Esophagus squamous epithelium (tissue), 5 donors: ENCODE measurements around the gene PRMT1. TPM values are rescaled to one million over a fixed set of nuclear protein-coding genes. Genes with fewer than 3 reads are reported as not detected.

Experiments used
- DNase-seq: peaks from one replicate; lab custom pipeline; 2025; lab: John Stamatoyannopoulos, UW
- H3K27ac ChIP-seq, 4 donors: fragments of 200-600 bp; sonication (generic); one replicate each; pipeline ENCODE4 v1.5.1; 2016 to 2019; ENCODE audit warnings: mild to moderate bottlenecking in 1 of 4
- H3K27me3 ChIP-seq, 4 donors: fragments of 200-600 bp; sonication (generic); 1 replicate in 3 of 4; 2 replicates in 1 of 4; pipeline versions ENCODE4 v1.5.1 to v1.6.0; 2017 to 2021; ENCODE audit warnings: antibody characterized with exemption in 1 of 4
- H3K36me3 ChIP-seq, 3 donors: fragments of 200-600 bp; sonication (generic); one replicate each; pipeline ENCODE4 v1.5.1; 2016 to 2019
- H3K4me1 ChIP-seq, 3 donors: fragments of 200-600 bp; sonication (generic); one replicate each; pipeline ENCODE4 v1.5.1; 2017 to 2019
- H3K4me3 ChIP-seq, 4 donors: fragments of 200-600 bp; sonication (generic); 1 replicate in 3 of 4; 2 replicates in 1 of 4; pipeline ENCODE4 v1.5.1; 2016 to 2019; ENCODE audit warnings: mild to moderate bottlenecking in 2 of 4, moderate library complexity in 1 of 4
- H3K9me3 ChIP-seq, 3 donors: fragments of 200-600 bp; sonication (generic); one replicate each; pipeline ENCODE4 v1.5.1; 2016 to 2019
- POLR2A ChIP-seq, 4 donors: fragments of 450-650 bp; IDR thresholded peaks; one replicate each; pipeline ENCODE4 v1.6.1; 2017; ENCODE audit warnings: antibody characterized with exemption in 4 of 4, mild to moderate bottlenecking in 4 of 4, moderate library complexity in 3 of 4
- WGBS, 2 donors: methylation state at CpG; one replicate each; pipeline ENCODE4 v1.1.5; 2018; 5-methylcytosine and 5-hydroxymethylcytosine counted together
- intact Hi-C: fragments of 100-400 bp; cut with DNase I; formaldehyde crosslinking; loops from one replicate; pipeline ENCODE4 v1.15.0; 2022
- total RNA-seq, 4 donors: library from RNA; depleted of rRNA; stranded (reverse); fragments of >200 nt; gene quantifications; one replicate each; pipeline ENCODE4 v1.1.0, GENCODE V29; 2016
- TF ChIP-seq, protein P1 (sequence below), 6 experiments: fragments of 450-650 bp in 4 of 6; fragments of 200-600 bp in 2 of 6; sonication (generic) in 2 of 6; IDR thresholded peaks; one replicate each; pipeline ENCODE4 v1.5.1; 2016 to 2019; ENCODE audit warnings: antibody characterized with exemption in 6 of 6, mild to moderate bottlenecking in 4 of 6, moderate library complexity in 4 of 6
- donor health status: DM: yes; HTN: yes; CAD: no.

PRMT1 gene
- total RNA-seq, 4 donors from 2014 or later = 86.1 to 206 (median 182) TPM

DNA sequence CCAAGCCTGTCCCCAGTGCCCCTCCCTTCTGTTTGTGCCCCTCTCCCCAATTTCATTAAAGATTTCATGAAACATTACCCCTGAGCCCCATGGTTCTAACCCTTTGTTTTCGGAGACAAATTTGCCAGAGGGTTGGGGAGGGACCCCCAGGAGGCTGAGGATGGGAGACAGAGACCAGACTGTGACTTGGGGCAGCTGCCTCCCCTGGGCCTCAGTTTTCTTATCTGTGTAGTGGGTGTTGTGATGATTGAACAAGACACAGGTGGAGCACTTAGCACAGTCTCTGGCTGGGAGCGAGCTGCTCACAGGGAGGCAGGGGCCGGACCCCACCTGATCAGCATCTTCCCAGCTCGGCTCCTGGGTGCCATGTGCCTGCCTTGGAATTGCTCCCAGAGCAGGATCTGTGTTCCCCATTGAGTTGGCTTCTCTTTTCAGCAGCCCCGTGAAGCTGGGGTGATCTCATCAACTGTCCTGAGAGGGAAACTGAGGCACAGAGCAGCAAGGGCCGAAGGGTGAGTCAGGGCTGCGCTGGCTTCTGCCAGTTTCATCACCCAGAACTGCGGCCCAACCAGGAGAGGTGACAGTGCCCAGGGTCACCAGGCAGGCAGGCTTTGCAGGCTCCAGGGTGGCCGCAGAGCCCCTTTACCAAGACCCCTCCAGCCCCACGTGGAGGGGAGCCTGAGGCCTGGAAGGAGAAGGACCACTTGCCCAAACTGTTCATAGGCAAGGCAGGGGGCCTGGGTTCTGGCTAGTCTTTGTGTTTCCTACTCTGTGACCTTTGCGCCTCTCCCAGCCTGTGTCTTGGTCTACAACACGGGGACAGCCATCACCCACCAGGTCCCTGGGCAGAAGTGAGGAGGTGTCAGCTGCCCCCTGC, 18.3 kb upstream of the PRMT1 start:
- Histone ChIP-seq H3K36me3 (peaks cover 54 to 94% (median 79%) of the 10 kb centered on the region in 3 donors), H3K27me3 (no peaks in the 10 kb centered on the region), H3K4me1 (peaks cover 3 to 32% (median 4%) of the 10 kb centered on the region in 3 donors), H3K4me3 (no peak overlapping the region), H3K9me3 (no peaks in the 10 kb centered on the region), H3K27ac (no peak overlapping the region)
- no peak for DNase-seq
- intact Hi-C loops = no loop called here
- WGBS, 2 donors = 89 to 100% methylated on average over 2 to 3 of the region's 12 CpGs
- no peak for TF ChIP-seq POLR2A (IDR thresholded peaks at IDR 0.05)
- TF ChIP-seq, protein P1, sequence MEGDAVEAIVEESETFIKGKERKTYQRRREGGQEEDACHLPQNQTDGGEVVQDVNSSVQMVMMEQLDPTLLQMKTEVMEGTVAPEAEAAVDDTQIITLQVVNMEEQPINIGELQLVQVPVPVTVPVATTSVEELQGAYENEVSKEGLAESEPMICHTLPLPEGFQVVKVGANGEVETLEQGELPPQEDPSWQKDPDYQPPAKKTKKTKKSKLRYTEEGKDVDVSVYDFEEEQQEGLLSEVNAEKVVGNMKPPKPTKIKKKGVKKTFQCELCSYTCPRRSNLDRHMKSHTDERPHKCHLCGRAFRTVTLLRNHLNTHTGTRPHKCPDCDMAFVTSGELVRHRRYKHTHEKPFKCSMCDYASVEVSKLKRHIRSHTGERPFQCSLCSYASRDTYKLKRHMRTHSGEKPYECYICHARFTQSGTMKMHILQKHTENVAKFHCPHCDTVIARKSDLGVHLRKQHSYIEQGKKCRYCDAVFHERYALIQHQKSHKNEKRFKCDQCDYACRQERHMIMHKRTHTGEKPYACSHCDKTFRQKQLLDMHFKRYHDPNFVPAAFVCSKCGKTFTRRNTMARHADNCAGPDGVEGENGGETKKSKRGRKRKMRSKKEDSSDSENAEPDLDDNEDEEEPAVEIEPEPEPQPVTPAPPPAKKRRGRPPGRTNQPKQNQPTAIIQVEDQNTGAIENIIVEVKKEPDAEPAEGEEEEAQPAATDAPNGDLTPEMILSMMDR (IDR thresholded peaks at IDR 0.05) = no peak

DNA sequence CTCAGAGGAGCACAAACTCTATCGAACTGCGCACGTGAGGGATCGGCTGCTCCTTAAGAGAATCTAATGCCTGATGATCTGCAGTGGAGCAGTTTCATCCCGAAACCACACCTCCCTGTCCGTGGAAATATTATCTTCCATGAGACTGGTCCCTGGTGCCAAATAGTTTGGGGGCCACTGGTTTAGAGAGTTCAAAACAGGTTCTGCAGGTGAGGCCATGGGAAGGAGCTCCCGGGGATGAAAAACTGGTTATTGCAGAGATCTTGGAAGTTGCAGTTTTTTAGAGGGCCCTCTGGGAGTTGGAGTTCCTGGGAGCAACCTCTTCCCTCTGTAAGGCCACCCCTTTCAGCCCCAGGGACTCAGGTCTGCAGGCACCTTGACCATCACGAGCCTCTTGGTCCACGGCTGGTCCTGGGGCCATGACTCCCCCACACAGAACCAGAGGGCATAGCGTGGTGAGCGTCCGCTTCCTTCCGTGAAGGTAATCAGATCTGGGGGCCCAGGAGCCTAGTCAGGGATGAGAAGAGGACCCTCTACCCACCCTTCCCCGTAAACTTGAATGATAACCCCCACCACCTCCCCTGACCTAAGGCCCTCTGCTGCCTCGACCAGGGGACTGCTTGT, 16.6 kb upstream of the PRMT1 start:
- no peak for DNase-seq
- WGBS, 2 donors = 72 to 82% methylated on average over 6 to 9 of the region's 15 CpGs
- H3K27me3 ChIP-seq = no peaks in the 10 kb centered on the region
- peaks cover 8 to 45% (median 9%) of the 10 kb centered on the region in 3 donors for H3K4me1 ChIP-seq
- no peak for TF ChIP-seq POLR2A (IDR thresholded peaks at IDR 0.05)
- TF ChIP-seq, protein P1 (IDR thresholded peaks at IDR 0.05) = no peak
- no peaks in the 10 kb centered on the region for H3K9me3 ChIP-seq
- H3K27ac ChIP-seq = no peak overlapping the region
- H3K4me3 ChIP-seq = no peak overlapping the region
- intact Hi-C loops = no loop called here
- peaks cover 42 to 77% (median 64%) of the 10 kb centered on the region in 3 donors for H3K36me3 ChIP-seq

DNA sequence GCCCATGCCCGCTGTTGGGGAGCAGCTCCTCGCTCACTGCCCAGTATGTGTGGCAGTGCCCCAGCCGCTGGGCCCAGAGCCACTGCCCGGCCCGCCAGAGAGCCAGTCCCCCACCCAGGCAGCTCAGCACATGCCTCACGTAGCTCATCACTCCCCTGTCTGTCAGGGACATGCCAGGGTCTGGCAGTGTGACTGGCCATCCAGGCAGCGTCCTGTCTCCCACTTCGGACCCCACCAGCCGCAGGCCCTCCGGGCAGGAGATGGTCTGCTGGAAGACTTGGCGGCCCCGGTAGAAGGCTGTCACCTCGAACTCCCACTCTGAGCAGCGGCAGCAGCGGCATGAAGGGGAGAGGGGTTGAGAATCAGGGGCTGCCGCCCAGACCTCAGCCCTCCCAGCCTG, 15.1 kb upstream of the PRMT1 start:
- Histone ChIP-seq H3K9me3 (no peaks in the 10 kb centered on the region), H3K36me3 (peaks cover 28 to 62% (median 48%) of the 10 kb centered on the region in 3 donors), H3K27me3 (no peaks in the 10 kb centered on the region), H3K27ac (no peak overlapping the region), H3K4me1 (peaks cover 16 to 57% (median 18%) of the 10 kb centered on the region in 3 donors), H3K4me3 (no peak overlapping the region)
- intact Hi-C loops = no loop called here
- no peak for DNase-seq
- TF ChIP-seq, protein P1 (IDR thresholded peaks at IDR 0.05) = no peak
- no peak for TF ChIP-seq POLR2A (IDR thresholded peaks at IDR 0.05)
- WGBS, 2 donors = 60% methylated on average over 1 of the region's 16 CpGs; no CpG with 5 or more reads in 1 of the 2 donors

DNA sequence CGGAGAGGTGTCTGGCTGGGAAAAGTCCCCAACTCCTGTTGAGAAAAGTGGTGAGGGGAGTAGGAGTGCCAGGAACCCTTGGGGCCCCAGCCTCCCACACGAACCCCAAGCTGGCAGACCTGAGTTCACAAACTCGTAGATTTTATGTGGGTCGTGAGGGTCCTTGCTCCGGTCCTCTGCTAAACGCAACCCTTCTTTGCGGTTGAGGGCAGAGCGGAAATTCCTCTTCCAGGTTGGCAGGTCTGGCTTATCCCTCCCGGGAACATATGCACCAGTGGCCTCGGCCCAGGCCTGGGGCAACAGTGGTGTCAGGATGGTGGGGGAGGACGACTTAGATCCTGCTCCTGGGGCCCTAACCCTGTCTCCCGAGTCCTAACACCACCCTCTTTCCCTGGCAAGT, 13.8 kb upstream of the PRMT1 start:
- intact Hi-C loops = no loop called here
- peak overlapping the region in 3 of 4 donors; percentile 84 to 98 (median 97) for H3K27ac ChIP-seq
- 74 to 75% methylated on average over 7 to 10 of the region's 12 CpGs for WGBS, 2 donors
- H3K27me3 ChIP-seq = no peaks in the 10 kb centered on the region
- H3K36me3 ChIP-seq = peaks cover 16 to 50% (median 38%) of the 10 kb centered on the region in 3 donors
- no peaks in the 10 kb centered on the region for H3K9me3 ChIP-seq
- TF ChIP-seq, protein P1 (IDR thresholded peaks at IDR 0.05) = no peak
- no peak for TF ChIP-seq POLR2A (IDR thresholded peaks at IDR 0.05)
- H3K4me3 ChIP-seq = no peak overlapping the region
- DNase-seq = no peak
- peaks cover 16 to 61% (median 19%) of the 10 kb centered on the region in 3 donors for H3K4me1 ChIP-seq
